SK-N-SH treated with all-trans-retinoic acid at 6 μM for 48 hours (cell line): Measurements from ENCODE around the gene FXYD6.

Experiments used
- ATAC-seq: fragments of 200-7000 bp; cut with Tn5 transposase; 3 replicates; pipeline ENCODE4 v1.9.1; 2020; ENCODE audit warnings: mild to moderate bottlenecking, moderate library complexity
- ARNTL ChIP-seq: fragments of 450-650 bp; formaldehyde crosslinking; IDR thresholded peaks from 2 replicates; pipeline ENCODE4 v1.5.0; 2020; ENCODE audit warnings: low read depth, mild to moderate bottlenecking, moderate library complexity, borderline replicate concordance
- BACH2 ChIP-seq: fragments of 250-450 bp; sonication (Bioruptor Pico); IDR thresholded peaks from 2 replicates; pipeline ENCODE4 v1.9.0; 2021; ENCODE audit warnings: mild to moderate bottlenecking, borderline replicate concordance
- CSDC2 ChIP-seq: fragments of 250-450 bp; sonication (Bioruptor Pico); IDR thresholded peaks from 2 replicates; pipeline ENCODE4 v1.5.0; 2020; ENCODE audit warnings: mild to moderate bottlenecking, moderate library complexity
- CSRNP3 ChIP-seq: fragments of 250-450 bp; sonication (Bioruptor Pico); IDR thresholded peaks from 2 replicates; pipeline ENCODE4 v1.5.1; 2021; ENCODE audit warnings: mild to moderate bottlenecking, moderate library complexity
- GLIS3 ChIP-seq: fragments of 250-450 bp; sonication (Bioruptor Pico); IDR thresholded peaks from 2 replicates; pipeline ENCODE4 v1.5.0; 2020; ENCODE audit warnings: mild to moderate bottlenecking, moderate library complexity
- ISL1 ChIP-seq: fragments of 250-450 bp; sonication (Bioruptor Pico); IDR thresholded peaks from 2 replicates; pipeline ENCODE4 v2.1.2; 2022; ENCODE audit warnings: mild to moderate bottlenecking, moderate library complexity
- OSR1 ChIP-seq: fragments of 250-450 bp; sonication (Bioruptor Pico); IDR thresholded peaks from 2 replicates; pipeline ENCODE4 v1.8.0; 2022; ENCODE audit warnings: moderate library complexity, mild to moderate bottlenecking, inconsistent platforms
- PATZ1 ChIP-seq: fragments of 250-450 bp; sonication (Bioruptor Pico); IDR thresholded peaks from 2 replicates; pipeline ENCODE4 v1.8.0; 2020; ENCODE audit warnings: mild to moderate bottlenecking, moderate library complexity, borderline replicate concordance
- POU6F1 ChIP-seq: fragments of 250-450 bp; sonication (Bioruptor Pico); IDR thresholded peaks from 2 replicates; pipeline ENCODE4 v1.8.0; 2021; ENCODE audit warnings: low read depth, mild to moderate bottlenecking, moderate library complexity, borderline replicate concordance
- PPARA ChIP-seq: fragments of 250-450 bp; sonication (Bioruptor Pico); IDR thresholded peaks from 2 replicates; pipeline ENCODE4 v1.5.0; 2020; ENCODE audit warnings: mild to moderate bottlenecking, borderline replicate concordance
- RARB ChIP-seq: fragments of 250-450 bp; sonication (Bioruptor Pico); IDR thresholded peaks from 2 replicates; pipeline ENCODE4 v1.8.0; 2021; ENCODE audit warnings: mild to moderate bottlenecking, moderate library complexity
- SNAI2 ChIP-seq: fragments of 250-450 bp; sonication (Bioruptor Pico); IDR thresholded peaks from 2 replicates; pipeline ENCODE4 v1.5.0; 2020; ENCODE audit warnings: mild to moderate bottlenecking, moderate library complexity
- TCF4 ChIP-seq: fragments of 250-450 bp; sonication (Bioruptor Pico); IDR thresholded peaks from 2 replicates; pipeline ENCODE4 v1.8.0; 2021; ENCODE audit warnings: mild to moderate bottlenecking, moderate library complexity, borderline replicate concordance
- TOX ChIP-seq: fragments of 250-450 bp; sonication (Bioruptor Pico); IDR thresholded peaks from 2 replicates; pipeline ENCODE4 v1.8.0; 2021; ENCODE audit warnings: mild to moderate bottlenecking, moderate library complexity, borderline replicate concordance
- TSHZ2 ChIP-seq: fragments of 250-450 bp; sonication (Bioruptor Pico); IDR thresholded peaks from 2 replicates; pipeline ENCODE4 v1.5.0; 2020; ENCODE audit warnings: mild to moderate bottlenecking, moderate library complexity
- ZC3H10 ChIP-seq: fragments of 250-450 bp; sonication (Bioruptor Pico); IDR thresholded peaks from 2 replicates; pipeline ENCODE4 v1.5.1; 2021; ENCODE audit warnings: mild to moderate bottlenecking, moderate library complexity
- ZFP3 ChIP-seq: fragments of 250-450 bp; sonication (Bioruptor Pico); IDR thresholded peaks from 2 replicates; pipeline ENCODE4 v1.5.0; 2020; ENCODE audit warnings: mild to moderate bottlenecking, moderate library complexity
- ZFP30 ChIP-seq: fragments of 450-650 bp; formaldehyde crosslinking; IDR thresholded peaks from 2 replicates; pipeline ENCODE4 v1.5.0; 2022; ENCODE audit warnings: mild to moderate bottlenecking, moderate library complexity
- ZNF565 ChIP-seq: fragments of 450-650 bp; formaldehyde crosslinking; conservative IDR thresholded peaks from 2 replicates; pipeline ENCODE4 v1.5.0; 2020; ENCODE audit warnings: low read depth, mild to moderate bottlenecking, moderate library complexity
- ZNF70 ChIP-seq: fragments of 450-650 bp; formaldehyde crosslinking; IDR thresholded peaks from 2 replicates; pipeline ENCODE4 v1.5.0; 2020; ENCODE audit warnings: mild to moderate bottlenecking, moderate library complexity
- ZNF8 ChIP-seq: fragments of 450-650 bp; formaldehyde crosslinking; IDR thresholded peaks from 2 replicates; pipeline ENCODE4 v1.5.0; 2020; ENCODE audit warnings: mild to moderate bottlenecking, moderate library complexity
- TF ChIP-seq, protein P1 (sequence below): fragments of 250-450 bp; sonication (Bioruptor Pico); IDR thresholded peaks from 2 replicates; pipeline ENCODE4 v1.5.1; 2020; ENCODE audit warnings: low read depth, mild to moderate bottlenecking, moderate library complexity

FXYD6 gene

GRCh38 chr11:117793583-117793982 is 82.9 kb downstream of the FXYD6 start:
- no peak for ATAC-seq
- TF ChIP-seq ISL1 (CRISPR knock-in tag) = no peak
- no peak for TF ChIP-seq ZNF70 (CRISPR knock-in tag)
- TF ChIP-seq ZC3H10 (CRISPR knock-in tag) = no peak
- TF ChIP-seq BACH2 = no peak
- TF ChIP-seq ARNTL (CRISPR knock-in tag) = no peak
- TF ChIP-seq, protein P1, sequence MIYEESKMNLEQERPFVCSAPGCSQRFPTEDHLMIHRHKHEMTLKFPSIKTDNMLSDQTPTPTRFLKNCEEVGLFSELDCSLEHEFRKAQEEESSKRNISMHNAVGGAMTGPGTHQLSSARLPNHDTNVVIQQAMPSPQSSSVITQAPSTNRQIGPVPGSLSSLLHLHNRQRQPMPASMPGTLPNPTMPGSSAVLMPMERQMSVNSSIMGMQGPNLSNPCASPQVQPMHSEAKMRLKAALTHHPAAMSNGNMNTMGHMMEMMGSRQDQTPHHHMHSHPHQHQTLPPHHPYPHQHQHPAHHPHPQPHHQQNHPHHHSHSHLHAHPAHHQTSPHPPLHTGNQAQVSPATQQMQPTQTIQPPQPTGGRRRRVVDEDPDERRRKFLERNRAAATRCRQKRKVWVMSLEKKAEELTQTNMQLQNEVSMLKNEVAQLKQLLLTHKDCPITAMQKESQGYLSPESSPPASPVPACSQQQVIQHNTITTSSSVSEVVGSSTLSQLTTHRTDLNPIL (CRISPR knock-in tag) = no peak
- no peak for TF ChIP-seq OSR1 (CRISPR knock-in tag)
- no peak for TF ChIP-seq SNAI2 (CRISPR knock-in tag)
- TF ChIP-seq ZNF8 (CRISPR knock-in tag) = no peak

GRCh38 chr11:117792992-117793391 is 83.5 kb downstream of the FXYD6 start:
- ATAC-seq = no peak
- TF ChIP-seq ISL1 (CRISPR knock-in tag) = no peak
- TF ChIP-seq ZNF8 (CRISPR knock-in tag) = no peak
- TF ChIP-seq CSRNP3 (CRISPR knock-in tag) = no peak
- no peak for TF ChIP-seq SNAI2 (CRISPR knock-in tag)
- TF ChIP-seq POU6F1 (CRISPR knock-in tag) = no peak
- no peak for TF ChIP-seq BACH2
- TF ChIP-seq, protein P1 (CRISPR knock-in tag) = no peak
- TF ChIP-seq CSDC2 (CRISPR knock-in tag) = no peak
- TF ChIP-seq ARNTL (CRISPR knock-in tag) = no peak
- no peak for TF ChIP-seq ZFP30
- no peak for TF ChIP-seq ZC3H10 (CRISPR knock-in tag)
- TF ChIP-seq OSR1 (CRISPR knock-in tag) = no peak
- no peak for TF ChIP-seq PPARA (CRISPR knock-in tag)
- no peak for TF ChIP-seq ZFP3 (CRISPR knock-in tag)
- TF ChIP-seq TCF4 = no peak
- no peak for TF ChIP-seq PATZ1 (CRISPR knock-in tag)
- TF ChIP-seq ZNF565 (CRISPR knock-in tag) = no peak
- TF ChIP-seq TOX = no peak

- TF ChIP-seq ZFP30 (no peak), OSR1 (CRISPR knock-in tag) (no peak), POU6F1 (CRISPR knock-in tag) (no peak), PPARA (CRISPR knock-in tag) (no peak), ARNTL (CRISPR knock-in tag) (no peak), TSHZ2 (CRISPR knock-in tag) (no peak), GLIS3 (CRISPR knock-in tag) (no peak), RARB (CRISPR knock-in tag) (no peak), SNAI2 (CRISPR knock-in tag) (no peak), ISL1 (CRISPR knock-in tag) (no peak), ZNF565 (CRISPR knock-in tag) (no peak), CSDC2 (CRISPR knock-in tag) (no peak), ZNF70 (CRISPR knock-in tag) (no peak)
- ATAC-seq = no peak
These were observed 84.2 kb downstream of the FXYD6 start for GRCh38 chr11:117792241-117792640.
